HEK293T (cell line): ENCODE results near the gene TDG.

Experiments used
- BHLHE40 ChIP-seq: fragments of 450-650 bp; IDR thresholded peaks from 2 replicates; pipeline ENCODE4 v1.6.1; 2016; ENCODE audit warnings: mild to moderate bottlenecking, moderate library complexity, borderline replicate concordance
- ELF4 ChIP-seq: fragments of 450-650 bp; IDR thresholded peaks from 2 replicates; pipeline ENCODE4 v1.6.1; 2017; ENCODE audit warnings: antibody characterized with exemption
- FOXK2 ChIP-seq: fragments of 450-650 bp; IDR thresholded peaks from 2 replicates; pipeline ENCODE4 v1.6.1; 2016; ENCODE audit warnings: mild to moderate bottlenecking
- FOXM1 ChIP-seq: fragments of 450-650 bp; IDR thresholded peaks from 2 replicates; pipeline ENCODE4 v1.6.1; 2017; ENCODE audit warnings: mild to moderate bottlenecking, borderline replicate concordance
- HDGF ChIP-seq: fragments of 450-650 bp; IDR thresholded peaks from 2 replicates; pipeline ENCODE4 v1.6.1; 2017; ENCODE audit warnings: antibody characterized with exemption, borderline replicate concordance
- TARDBP ChIP-seq: fragments of 450-650 bp; IDR thresholded peaks from 2 replicates; pipeline ENCODE4 v1.6.1; 2016
- ZNF384 ChIP-seq: fragments of 450-650 bp; IDR thresholded peaks from 2 replicates; pipeline ENCODE4 v1.6.1; 2016

GRCh38 chr12:103966736-103967135 lies 1.1 kb downstream of the TDG start:
- TF ChIP-seq ELF4 = no peak
- TF ChIP-seq FOXM1 = no peak
- no peak for TF ChIP-seq ZNF384
- TF ChIP-seq HDGF = no peak
- TF ChIP-seq BHLHE40 = no peak
- no peak for TF ChIP-seq FOXK2
- TF ChIP-seq TARDBP = no peak
